ENCODE data around the gene CCDC92. TPM values are rescaled to one million over a fixed set of nuclear protein-coding genes. Genes with fewer than 3 reads are reported as not detected.

Gene CCDC92
- polyA plus RNA-seq, 12 donors = 23.8 to 48.0 (median 28.6) TPM; not detected in 1

DNA sequence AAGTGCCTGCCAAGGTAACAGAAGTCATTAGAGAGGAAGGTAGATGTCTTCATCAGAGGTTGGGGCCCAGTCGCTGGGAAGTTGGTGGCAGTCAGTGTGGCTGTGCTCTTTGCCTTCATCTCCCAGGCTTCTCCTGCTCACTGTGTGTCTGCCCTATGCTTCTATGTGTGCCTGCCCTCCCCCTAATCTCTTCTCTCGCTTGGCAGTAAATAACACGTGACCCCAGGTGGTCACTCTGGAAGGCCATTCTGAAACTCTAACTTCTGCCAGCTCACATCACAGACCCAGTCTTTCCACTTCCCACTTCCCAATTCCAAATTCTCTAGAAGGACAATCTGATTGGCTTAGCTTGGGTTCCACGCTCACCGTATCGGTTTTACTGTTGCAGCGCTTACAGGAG, 9.6 kb upstream of the CCDC92 start:
- DNase-seq = no peak

DNA sequence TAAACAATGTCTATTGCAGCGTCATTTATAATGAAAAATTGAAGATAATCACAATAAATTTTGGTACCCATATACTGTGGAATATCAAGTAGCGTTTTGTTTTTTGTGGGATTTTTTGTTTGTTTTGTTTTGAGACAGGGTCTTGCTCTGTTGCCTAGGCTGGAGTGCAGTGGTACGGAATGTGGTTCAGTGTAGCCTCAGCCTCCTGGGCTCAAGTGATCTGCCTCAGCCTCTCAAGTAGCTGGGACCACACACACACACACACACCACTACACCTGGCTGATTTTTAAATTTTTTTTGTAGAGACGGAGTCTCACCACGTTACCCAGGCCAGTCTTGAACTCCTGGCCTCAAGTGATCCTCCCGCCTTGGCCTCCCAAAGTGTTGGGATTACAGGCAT, 6.9 kb upstream of the CCDC92 start:
- no peak for DNase-seq

- no peak for DNase-seq
Measured at GRCh38 chr12:123976227-123976826, 3.7 kb upstream of the CCDC92 start.

- no peak for DNase-seq
Measured at GRCh38 chr12:123973552-123974341, 1.1 kb upstream of the CCDC92 start.

DNA sequence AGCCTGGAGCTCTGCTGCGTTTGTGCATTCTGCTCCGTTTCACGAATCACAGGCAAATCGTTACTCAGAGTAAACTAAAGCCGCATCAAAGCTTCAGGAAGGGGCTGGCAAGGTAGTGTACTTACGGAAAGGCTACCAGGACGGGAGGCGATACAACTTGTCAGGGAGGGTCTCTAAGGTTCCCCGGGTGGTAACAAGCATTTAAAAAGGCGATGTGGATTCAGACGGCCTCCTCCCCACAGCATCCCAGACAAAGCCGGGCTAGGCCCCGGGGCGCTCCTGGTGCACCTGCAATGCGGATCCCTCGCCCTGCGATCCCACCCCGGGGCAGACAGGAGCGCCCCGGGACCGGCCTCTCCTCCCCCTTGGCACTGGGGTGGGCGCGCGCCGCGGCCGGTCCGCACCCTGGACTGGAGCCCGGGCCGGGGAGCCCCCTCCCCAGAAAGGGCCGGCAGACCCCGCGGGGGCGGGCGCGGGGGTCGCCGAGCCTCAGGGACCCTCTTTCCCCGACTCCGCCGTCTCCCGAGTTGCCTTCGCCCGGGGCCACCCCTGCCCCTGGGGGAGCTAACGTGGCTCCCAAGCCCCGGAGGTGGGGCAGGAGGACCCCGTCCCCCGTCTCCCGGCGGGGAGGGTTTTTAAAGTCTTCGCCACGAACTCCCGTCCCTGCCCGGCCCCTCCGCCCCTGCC, 718 bp downstream of the CCDC92 start:
- no peak for DNase-seq

GRCh38 chr12:123971449-123971769, 1.2 kb downstream of the CCDC92 start:
- no peak for DNase-seq

- DNase-seq = no peak
Measured at GRCh38 chr12:123967121-123967586, 5.5 kb downstream of the CCDC92 start.

- DNase-seq = no peak
Measured at GRCh38 chr12:123966596-123966995, 6.0 kb downstream of the CCDC92 start.

DNA sequence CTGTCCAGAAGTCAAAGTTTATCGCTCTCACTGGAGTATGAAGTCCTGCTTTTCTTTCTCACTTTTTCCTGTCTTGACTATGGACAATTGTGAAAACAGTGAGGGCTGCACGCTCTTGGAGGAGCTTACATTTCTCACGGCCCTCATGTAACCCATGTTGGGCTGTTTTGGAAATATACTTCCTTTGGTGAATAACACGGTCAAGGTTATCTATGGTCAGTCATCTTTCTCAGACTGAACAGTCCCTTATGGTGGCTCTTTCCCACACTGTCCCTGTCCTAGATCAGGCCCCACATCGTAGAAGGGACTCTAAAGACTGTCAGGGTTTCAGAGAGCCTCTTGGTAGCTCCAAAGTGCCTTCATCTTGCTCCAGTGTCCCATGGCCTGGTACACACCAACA, 7.2 kb downstream of the CCDC92 start:
- DNase-seq = no peak

DNA sequence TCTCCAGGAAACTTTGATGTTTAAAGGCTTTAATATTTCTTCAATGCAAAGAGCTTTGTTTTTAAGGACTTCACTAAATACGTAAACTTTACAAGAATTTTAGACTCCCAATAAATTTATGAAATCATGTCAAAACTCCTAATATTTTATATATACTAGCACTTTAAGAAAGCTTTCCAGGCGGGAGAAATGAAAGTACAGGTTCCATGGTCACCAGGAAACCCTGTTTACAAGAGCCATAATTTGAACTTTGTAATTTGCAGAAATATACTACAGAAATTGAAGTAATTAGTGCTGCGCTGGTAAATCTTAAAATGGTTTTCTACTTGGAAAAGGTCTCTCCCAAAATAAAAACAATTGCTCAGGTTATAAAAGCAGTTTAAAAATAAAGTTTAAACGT, 8.8 kb downstream of the CCDC92 start:
- no peak for DNase-seq

DNA sequence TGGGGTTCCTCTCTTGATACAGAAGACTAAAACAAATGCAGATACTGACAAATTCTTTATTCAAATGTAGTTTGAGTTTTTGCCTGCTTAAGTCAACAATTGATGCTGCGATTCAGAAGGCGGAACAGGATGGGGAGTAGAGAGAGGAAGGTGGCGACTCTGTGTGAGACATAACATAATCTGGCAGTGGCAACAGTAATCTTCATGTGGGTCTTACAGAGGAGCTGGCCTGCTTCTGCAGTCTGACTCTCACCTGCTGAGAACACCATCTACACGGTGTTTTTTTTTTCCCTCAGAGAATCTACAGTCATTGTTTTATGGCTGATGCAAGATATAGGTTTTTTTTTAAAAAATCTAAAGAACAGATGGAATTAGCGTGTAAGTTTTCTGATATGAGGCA, 10.1 kb downstream of the CCDC92 start:
- DNase-seq = no peak

DNA sequence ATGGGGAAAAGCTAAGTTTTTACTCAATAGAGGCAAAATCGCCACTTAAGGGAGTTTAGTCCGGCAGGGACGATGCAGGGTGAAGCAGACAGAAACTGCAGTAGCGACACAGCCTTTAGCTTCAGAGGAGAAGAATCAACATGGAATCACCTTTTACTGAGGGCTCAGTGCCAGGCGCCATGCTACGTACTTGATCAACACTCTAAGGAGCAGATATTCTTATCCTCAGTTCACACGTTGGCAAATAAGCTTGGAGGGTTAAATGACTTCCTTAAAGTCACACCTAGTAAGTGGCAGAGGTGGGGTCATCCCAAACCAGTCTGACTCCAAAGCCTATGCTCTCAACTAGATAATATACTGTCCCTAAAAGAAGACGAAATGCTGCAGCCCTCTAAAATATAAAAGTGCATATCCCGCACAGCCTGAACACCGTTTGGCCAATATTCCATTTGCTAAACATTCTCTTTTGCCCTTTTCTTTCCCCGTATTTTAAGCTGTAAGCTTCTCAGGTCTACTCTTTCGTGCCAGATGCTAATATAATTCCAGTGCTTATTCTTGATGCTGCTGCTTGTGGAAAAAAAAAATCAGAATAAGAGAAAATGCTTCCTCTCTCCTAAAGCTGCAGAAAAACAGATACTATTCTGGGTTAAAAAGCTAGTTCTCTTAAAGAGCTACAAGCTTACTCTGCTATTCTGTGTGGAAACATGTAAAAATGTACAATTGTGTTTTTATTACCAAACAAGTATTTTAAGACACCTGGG, 10.9 kb downstream of the CCDC92 start:
- DNase-seq = no peak

DNA sequence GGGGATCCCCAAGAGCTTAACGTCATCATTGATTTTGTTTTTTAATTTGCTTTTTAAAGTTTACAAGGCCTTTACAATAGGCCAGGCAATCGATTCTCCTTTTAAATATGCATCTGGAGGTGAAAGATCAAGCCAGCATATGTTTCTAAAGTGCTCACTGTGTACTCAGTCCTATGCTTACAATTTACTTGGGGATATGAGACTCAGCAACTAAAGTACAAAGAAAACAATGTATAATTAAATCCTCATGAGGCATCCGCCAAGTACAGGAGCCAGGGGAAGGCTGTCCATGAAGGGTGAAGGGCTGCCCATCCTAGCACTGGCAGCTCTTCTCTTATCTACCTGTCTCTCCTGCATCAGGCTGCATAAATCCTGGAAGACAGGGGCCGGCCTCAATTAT, 11.8 kb downstream of the CCDC92 start:
- no peak for DNase-seq

- DNase-seq = no peak
Measured at GRCh38 chr12:123960029-123960735, 12.4 kb downstream of the CCDC92 start.

DNA sequence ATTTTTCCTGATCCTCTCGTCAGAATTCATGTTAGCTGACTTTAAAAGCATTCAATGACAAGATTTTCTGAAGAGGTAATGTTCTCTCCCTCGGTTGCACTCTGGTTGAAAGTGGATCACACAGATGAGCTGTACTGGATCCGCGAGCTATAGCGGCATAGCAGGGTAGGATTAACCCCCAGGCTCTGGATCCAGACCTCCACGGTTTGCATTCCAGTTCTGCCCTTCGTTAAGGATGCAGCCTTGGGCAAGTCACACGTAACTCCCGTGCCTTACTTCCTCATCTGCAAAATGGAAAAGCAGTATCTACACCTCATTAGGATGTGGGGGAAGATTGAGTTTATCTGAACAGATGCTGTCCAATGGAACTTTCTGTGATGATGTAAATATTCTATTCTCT, 13.8 kb downstream of the CCDC92 start:
- no peak for DNase-seq

DNA sequence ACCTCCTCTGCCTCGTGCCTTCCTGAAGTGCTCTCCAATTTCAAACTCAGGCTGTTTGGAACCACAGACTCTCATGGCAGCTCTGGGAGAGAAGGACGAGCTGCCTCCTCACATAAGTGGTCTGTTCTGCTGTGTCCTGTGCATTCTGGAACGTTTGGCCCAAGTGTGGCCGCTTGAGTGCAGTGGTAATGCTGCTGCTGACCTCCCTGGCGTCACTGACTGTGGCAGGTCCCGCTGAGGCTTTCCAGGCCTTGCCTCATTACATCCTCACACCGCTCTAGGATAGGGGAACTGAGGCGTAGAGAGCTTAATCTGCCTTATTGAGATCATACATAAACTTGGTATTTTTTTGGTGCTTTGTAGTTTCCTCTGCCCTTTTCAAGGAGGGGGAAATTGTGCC, 14.2 kb downstream of the CCDC92 start:
- DNase-seq = no peak

DNA sequence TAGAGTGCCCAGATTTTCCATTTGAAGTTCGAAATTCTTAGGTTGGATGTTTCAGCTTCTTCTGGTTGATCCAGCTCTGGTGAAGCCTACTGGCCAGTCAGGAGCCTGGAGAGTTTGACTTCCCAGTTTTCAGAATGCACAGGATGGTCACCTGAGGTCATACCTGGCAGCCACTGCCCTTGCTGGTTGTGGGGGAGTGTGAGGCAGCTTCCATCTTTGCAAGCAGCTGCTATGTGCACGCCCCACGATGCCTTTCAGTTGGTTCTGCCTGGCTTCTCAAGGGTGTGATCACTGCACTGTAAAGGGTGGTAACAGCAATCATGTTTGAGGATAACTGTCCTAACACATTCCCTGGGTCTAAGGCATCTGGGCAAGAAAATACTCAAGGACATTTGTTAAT, 15.4 kb downstream of the CCDC92 start:
- DNase-seq = no peak

- DNase-seq = no peak
Measured at GRCh38 chr12:123956249-123956648, 16.4 kb downstream of the CCDC92 start.

GRCh38 chr12:123954647-123955350, 17.8 kb downstream of the CCDC92 start:
- no peak for DNase-seq

- no peak for DNase-seq
Measured at GRCh38 chr12:123952037-123952436, 20.6 kb downstream of the CCDC92 start.

- no peak for DNase-seq
Measured at GRCh38 chr12:123951467-123951866, 21.2 kb downstream of the CCDC92 start.

All from muscle of arm (tissue), 12 donors.